GM19438 (cell line): ENCODE measurements around the gene SPATA24.
A peak's percentile ranks its signal among the peaks of the same experiment; 100 is the strongest.
"Not testable (repeated sequence)": the region's sequence is repeated elsewhere in the genome, so short reads cannot be mapped to it uniquely, and the experiment has no call there.

Experiments
- ATAC-seq: cut with Tn5 transposase; IDR thresholded peaks from one replicate; pipeline ENCODE4 v1.9.1; 2021; ENCODE audit warnings: low read depth; ENCODE audit not compliant: unreplicated experiment

Gene SPATA24

GRCh38 chr5:139396691-139397090 lies 7.2 kb downstream of the SPATA24 start:
- ATAC-seq, result no peak

- ATAC-seq, result no peak
These were observed 7.8 kb downstream of the SPATA24 start for GRCh38 chr5:139395844-139396640.

- no peak for ATAC-seq
These were observed 9.0 kb downstream of the SPATA24 start, which contains the start of gene PROB1 for GRCh38 chr5:139394654-139395566. TSS of gene PROB1 (minus strand) at chr5:139395104. CDS start at chr5:139395081, 23 bp downstream.

GRCh38 chr5:139394123-139394653 lies 9.7 kb downstream of the SPATA24 start:
- ATAC-seq, result no peak

- no peak for ATAC-seq
These were observed 10.3 kb downstream of the SPATA24 start for GRCh38 chr5:139393497-139394122.

- peak; percentile 36 for ATAC-seq
These were observed 11.0 kb downstream of the SPATA24 start for GRCh38 chr5:139392678-139393496.

- no peak for ATAC-seq
These were observed 11.6 kb downstream of the SPATA24 start for GRCh38 chr5:139392324-139392677.

GRCh38 chr5:139391570-139392323 lies 12.1 kb downstream of the SPATA24 start:
- no peak for ATAC-seq

GRCh38 chr5:139390639-139391569 lies 13.0 kb downstream of the SPATA24 start:
- no peak for ATAC-seq

GRCh38 chr5:139389701-139390638 lies 13.9 kb downstream of the SPATA24 start, which contains the start of gene MZB1:
TSS of gene MZB1 (minus strand) at chr5:139389913. CDS start at chr5:139389856, 57 bp downstream.
- ATAC-seq, result peak; percentile 25

GRCh38 chr5:139388198-139388821 lies 15.6 kb downstream of the SPATA24 start:
- no peak for ATAC-seq

GRCh38 chr5:139387611-139388197 lies 16.2 kb downstream of the SPATA24 start:
- ATAC-seq, result no peak

GRCh38 chr5:139386956-139387355 lies 16.9 kb downstream of the SPATA24 start:
- ATAC-seq, result not testable (repeated sequence)

GRCh38 chr5:139386050-139386438 lies 17.8 kb downstream of the SPATA24 start:
- no peak for ATAC-seq

- ATAC-seq, result peak; percentile 25
These were observed 18.5 kb downstream of the SPATA24 start for GRCh38 chr5:139385061-139386049.
